Fibroblast of villous mesenchyme (primary cell): ENCODE results near the gene ZNF148. TPM values are rescaled to one million over a fixed set of nuclear protein-coding genes. Genes with fewer than 3 reads are reported as not detected.

Experiments used
- DNase-seq: peaks from one replicate; pipeline ENCODE4 v3.0.0-alpha.2; 2010; ENCODE audit warnings: low read depth
- H3K4me3 ChIP-seq: 2 replicates; pipeline ENCODE4 v1.5.1; 2011; ENCODE audit warnings: low read depth, mild to moderate bottlenecking, low read length
- CTCF ChIP-seq: IDR thresholded peaks from 2 replicates; pipeline ENCODE4 v1.5.1; 2012; ENCODE audit warnings: low read depth, mild to moderate bottlenecking, low read length; ENCODE audit not compliant: insufficient read depth
- total RNA-seq: library from RNA; depleted of rRNA; stranded (reverse); fragments of >200 nt; gene quantifications from 2 replicates; pipeline ENCODE4 v1.2.3, GENCODE V29; 2012

The ZNF148 gene
- total RNA-seq, 1 donor = 42.7 TPM

DNA sequence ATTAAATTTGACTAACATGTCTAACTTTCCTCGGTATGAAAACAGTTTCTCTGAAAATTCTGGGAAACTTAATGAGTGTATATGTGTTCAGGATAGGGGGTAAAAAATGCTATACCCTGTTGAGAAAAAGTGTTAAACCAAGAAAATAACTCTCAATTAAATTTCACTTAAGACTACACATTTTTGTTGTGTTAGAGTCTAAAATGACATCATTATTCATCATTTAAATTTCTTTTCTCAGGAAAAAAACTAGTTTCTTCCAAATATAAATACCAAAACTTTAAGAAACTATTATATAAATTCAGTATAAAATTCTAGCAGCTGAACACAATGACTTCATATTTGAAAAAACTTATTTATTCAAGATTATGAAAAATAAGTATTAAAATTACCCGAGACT lies 52.2 kb downstream of the ZNF148 start:
- no peak overlapping the region for H3K4me3 ChIP-seq
- no peak for TF ChIP-seq CTCF
- DNase-seq = no peak

DNA sequence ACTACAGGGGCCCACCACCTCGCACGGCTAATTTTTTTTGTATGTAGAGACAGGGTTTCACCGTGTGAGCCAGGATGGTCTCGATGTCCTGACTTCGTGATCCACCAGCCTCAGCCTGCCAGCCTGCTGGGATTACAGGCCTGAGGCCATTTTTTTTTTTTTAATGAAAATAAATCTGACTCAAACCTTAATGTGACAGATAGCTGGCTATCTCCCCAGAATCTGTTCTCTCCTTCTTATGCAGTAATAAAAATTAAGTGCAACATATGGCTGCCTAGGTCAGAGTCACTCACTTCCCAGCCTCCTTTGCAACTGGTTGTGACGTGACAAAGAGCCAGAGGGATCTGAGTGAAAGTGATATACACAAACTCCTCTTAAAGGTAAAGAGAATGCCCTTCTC lies 53.0 kb downstream of the ZNF148 start:
- no peak for TF ChIP-seq CTCF
- no peak overlapping the region for H3K4me3 ChIP-seq
- DNase-seq = peak; percentile 88

GRCh38 chr3:125319765-125320164 lies 55.4 kb downstream of the ZNF148 start:
- H3K4me3 ChIP-seq = no peak overlapping the region
- DNase-seq = no peak
- TF ChIP-seq CTCF = no peak

GRCh38 chr3:125318871-125319270 lies 56.3 kb downstream of the ZNF148 start:
- no peak overlapping the region for H3K4me3 ChIP-seq
- no peak for TF ChIP-seq CTCF
- no peak for DNase-seq

GRCh38 chr3:125318167-125318865 lies 56.8 kb downstream of the ZNF148 start:
- DNase-seq = no peak
- H3K4me3 ChIP-seq = no peak overlapping the region
- no peak for TF ChIP-seq CTCF

GRCh38 chr3:125317761-125318160 lies 57.4 kb downstream of the ZNF148 start:
- DNase-seq = no peak
- no peak for TF ChIP-seq CTCF
- H3K4me3 ChIP-seq = no peak overlapping the region

- DNase-seq = no peak
- no peak for TF ChIP-seq CTCF
- H3K4me3 ChIP-seq = no peak overlapping the region
Measured at GRCh38 chr3:125316949-125317348, 58.2 kb downstream of the ZNF148 start.
